NCI-H2196 treated with DMSO at 0.1 percent for 48 hours (cell line): ENCODE measurements around the gene ANKRD16.
"Not testable (repeated sequence)": the region's sequence is repeated elsewhere in the genome, so short reads cannot be mapped to it uniquely, and the experiment has no call there.

Experiments used
- DNase-seq: peaks from one replicate; lab custom pipeline; 2025; ENCODE audit not compliant: unreplicated experiment; lab: John Stamatoyannopoulos, UW

ANKRD16 gene

GRCh38 chr10:5877041-5877440 is 12.7 kb downstream of the ANKRD16 start:
- not testable (repeated sequence) for DNase-seq

GRCh38 chr10:5876181-5876768 is 13.4 kb downstream of the ANKRD16 start:
- no peak for DNase-seq

- peak; percentile 18 for DNase-seq
These were observed 16.1 kb downstream of the ANKRD16 start for GRCh38 chr10:5873515-5873995.

GRCh38 chr10:5871596-5871995 is 18.1 kb downstream of the ANKRD16 start:
- no peak for DNase-seq

GRCh38 chr10:5869156-5869555 is 20.5 kb downstream of the ANKRD16 start:
- DNase-seq, result no peak

GRCh38 chr10:5868383-5868782 is 21.3 kb downstream of the ANKRD16 start:
- not testable (repeated sequence) for DNase-seq

GRCh38 chr10:5867091-5867615 is 22.5 kb downstream of the ANKRD16 start:
- not testable (repeated sequence) for DNase-seq

GRCh38 chr10:5866451-5867081 is 23.1 kb downstream of the ANKRD16 start:
- not testable (repeated sequence) for DNase-seq

GRCh38 chr10:5862981-5863685 is 26.6 kb downstream of the ANKRD16 start:
- DNase-seq, result not testable (repeated sequence)

GRCh38 chr10:5862360-5862961 is 27.2 kb downstream of the ANKRD16 start:
- no peak for DNase-seq

GRCh38 chr10:5860066-5860465 is 29.6 kb downstream of the ANKRD16 start:
- DNase-seq, result no peak

GRCh38 chr10:5858811-5859210 is 30.9 kb downstream of the ANKRD16 start:
- DNase-seq, result no peak

- no peak for DNase-seq
These were observed 33.0 kb downstream of the ANKRD16 start for GRCh38 chr10:5856701-5857004.

GRCh38 chr10:5855979-5856700 is 33.6 kb downstream of the ANKRD16 start:
- DNase-seq, result no peak

GRCh38 chr10:5854131-5854475 is 35.6 kb downstream of the ANKRD16 start:
- DNase-seq, result no peak

GRCh38 chr10:5846667-5847066 is 43.0 kb downstream of the ANKRD16 start:
- not testable (repeated sequence) for DNase-seq

GRCh38 chr10:5844345-5845055 is 45.2 kb downstream of the ANKRD16 start:
- no peak for DNase-seq

GRCh38 chr10:5843686-5844344 is 45.9 kb downstream of the ANKRD16 start:
- DNase-seq, result no peak

- DNase-seq, result no peak
These were observed 47.7 kb downstream of the ANKRD16 start for GRCh38 chr10:5841965-5842364.
